Esophagus mucosa (tissue), 1 donor: Measurements from ENCODE around the gene MIA. TPM values are rescaled to one million over a fixed set of nuclear protein-coding genes. Genes with fewer than 3 reads are reported as not detected.
"Not testable (repeated sequence)": the region's sequence is repeated elsewhere in the genome, so short reads cannot be mapped to it uniquely, and the experiment has no call there.

Experiments used
- ATAC-seq: fragments of 200-7000 bp; cut with Tn5 transposase; one replicate; pipeline ENCODE4 v1.9.1; 2020
- total RNA-seq: library from RNA; stranded (reverse); gene quantifications from one replicate; pipeline ENCODE4 v1.2.4, GENCODE V29; 2023
- donor health status: DM: yes; HTN: yes; CAD: no.

MIA gene
- total RNA-seq, 1 donor from 2014 or later = 7.5 TPM

DNA sequence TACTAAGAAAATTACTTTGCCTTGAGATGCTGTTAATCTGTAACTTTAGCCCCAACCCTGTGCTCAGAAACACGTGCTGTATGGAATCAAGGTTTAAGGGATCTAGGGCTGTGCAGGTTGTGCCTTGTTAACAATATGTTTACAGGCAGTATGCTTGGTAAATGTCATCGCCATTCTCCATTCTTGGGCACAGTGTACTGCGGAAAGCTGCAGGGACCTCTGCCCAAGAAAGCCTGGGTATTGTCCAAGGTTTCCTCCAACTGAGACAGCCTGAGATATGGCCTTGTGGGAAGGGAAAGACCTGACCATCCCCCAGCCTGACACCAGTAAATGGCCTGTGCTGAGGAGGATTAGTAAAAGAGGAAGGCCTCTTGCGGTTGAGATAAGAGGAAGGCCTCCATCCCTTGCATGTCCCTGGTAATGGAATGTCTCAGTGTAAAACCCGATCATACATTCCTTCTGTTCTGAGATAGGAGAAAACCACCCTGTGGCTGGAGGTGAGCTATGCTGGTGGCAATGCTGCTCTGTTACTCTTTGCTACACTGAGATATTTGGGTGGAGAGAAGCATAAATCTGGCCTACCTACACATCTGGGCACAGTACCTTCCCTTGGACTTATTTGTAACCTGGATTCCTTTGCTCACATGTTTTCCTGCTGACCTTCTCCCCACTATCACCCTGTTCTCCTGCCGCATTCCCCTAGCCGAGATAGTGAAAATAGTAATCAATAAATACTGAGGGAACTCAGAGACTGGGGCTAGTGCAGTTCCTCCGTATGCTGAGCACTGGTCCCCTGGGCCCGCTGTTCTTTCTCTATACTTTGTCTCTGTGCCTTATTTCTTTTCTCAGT, 47.6 kb downstream of the MIA start:
- ATAC-seq = not testable (repeated sequence)

DNA sequence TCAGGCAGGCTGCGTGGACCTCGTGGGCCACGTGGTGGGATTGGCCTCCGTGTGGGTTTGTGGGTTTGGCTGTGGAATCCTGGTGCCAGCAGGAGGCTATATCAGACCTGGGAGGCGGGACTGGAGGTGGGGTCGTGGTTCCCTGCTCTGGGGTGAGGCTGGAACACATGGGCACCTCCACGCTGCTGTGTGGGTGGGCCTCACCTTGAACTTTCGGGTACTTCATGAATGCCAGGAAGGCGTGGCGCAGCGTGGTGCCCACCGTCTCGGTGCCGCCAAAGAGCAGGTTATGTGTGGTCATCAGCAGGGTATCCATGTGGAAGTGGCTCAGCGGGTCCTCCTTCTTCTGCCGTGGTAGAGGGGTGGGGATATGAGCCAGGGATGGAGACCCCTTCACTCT, 49.6 kb downstream of the MIA start:
- ATAC-seq = not testable (repeated sequence)

DNA sequence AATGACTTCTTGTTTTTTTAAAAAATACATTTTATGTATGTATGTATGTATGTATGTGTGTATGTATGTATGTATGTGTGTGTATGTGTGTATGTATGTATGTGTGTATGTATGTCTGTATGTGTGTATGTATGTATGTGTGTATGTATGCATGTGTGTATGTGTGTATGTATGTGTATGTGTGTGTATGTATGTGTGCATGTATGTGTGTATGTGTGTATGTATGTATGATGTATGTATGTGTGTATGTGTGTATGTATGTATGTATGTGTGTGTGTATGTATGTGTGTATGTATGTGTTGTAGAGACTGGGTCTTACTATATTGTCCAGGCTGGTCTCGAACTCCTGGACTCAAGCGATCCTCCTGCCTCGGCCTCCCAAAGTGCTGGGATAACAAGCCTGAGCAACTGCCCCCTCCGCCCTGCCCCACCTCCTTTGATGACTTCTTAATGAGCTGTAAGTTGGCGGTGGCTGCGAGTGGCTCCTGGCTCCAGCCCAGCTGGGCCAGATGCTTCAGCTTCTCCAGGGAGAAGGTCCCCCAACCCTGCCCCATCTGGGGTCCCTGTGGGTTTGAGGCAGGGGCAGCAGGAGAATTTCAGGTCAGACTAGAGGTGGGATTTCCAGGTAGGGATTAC, 50.3 kb downstream of the MIA start:
- ATAC-seq = not testable (repeated sequence)

DNA sequence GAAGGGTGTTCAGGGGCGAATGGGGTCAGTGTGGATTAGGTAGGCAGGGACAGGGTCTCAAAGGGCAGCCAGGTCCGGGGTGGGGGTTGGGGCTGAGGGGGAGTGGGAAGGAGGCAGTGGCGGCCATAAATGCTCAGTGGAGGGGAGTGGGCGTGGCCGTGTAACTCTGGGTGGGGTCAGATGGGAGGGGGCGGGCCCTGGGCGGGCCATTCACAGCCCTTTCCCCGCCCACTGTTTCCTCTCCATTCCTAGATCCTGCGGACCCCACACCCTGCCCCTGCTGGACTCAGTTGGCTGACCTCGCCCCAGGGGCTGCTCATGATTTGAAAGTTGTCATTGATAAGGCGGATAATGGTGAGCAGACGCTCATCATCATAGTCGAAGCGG, 51.0 kb downstream of the MIA start:
- ATAC-seq = not testable (repeated sequence)

DNA sequence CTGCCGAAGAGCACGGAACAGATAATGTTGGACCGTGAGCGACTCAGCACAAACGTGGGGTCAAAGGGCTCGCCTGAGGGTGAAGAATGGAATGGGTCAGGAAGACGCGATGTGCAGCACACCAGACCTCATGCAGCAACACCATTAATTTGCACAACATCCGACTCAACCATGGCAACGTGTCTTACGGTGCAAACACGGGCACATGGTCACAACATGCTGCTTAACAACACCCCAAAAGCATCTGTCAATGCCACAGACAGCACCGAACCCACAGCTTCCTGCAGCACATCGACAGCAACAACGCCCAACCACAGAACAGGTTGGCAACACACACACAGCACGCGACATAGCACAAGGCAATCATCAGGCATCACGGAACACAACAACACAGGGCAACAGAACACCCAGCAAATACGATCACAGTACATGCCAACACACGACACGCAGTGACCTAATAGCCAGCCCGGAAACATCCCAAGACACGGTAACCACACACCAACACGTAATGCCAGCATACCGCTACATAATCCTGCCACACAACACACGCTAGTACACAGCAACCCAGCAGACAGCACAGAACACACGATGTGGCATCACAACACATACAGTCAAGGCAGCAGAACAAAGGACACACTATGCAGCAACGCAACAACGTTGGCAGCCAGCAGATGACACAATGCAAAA, 51.5 kb downstream of the MIA start:
- not testable (repeated sequence) for ATAC-seq

Other genes starting within 250 kb of the MIA start
- 42.8 TPM for gene SHKBP1, start 198.6 kb upstream of the MIA start, total RNA-seq
- gene LTBP4, start 174.2 kb upstream of the MIA start, total RNA-seq = 68.1 TPM
- 11.0 TPM for gene NUMBL, start 84.9 kb upstream of the MIA start, total RNA-seq
- gene COQ8B, start 58.6 kb upstream of the MIA start, total RNA-seq = 18.7 TPM
- 59.5 TPM for gene ITPKC, start 58.4 kb upstream of the MIA start, total RNA-seq
- gene ACTMAP, start 25.0 kb upstream of the MIA start, total RNA-seq = 5.4 TPM
- gene SNRPA, start 24.3 kb upstream of the MIA start, total RNA-seq = 69.8 TPM
- 17.8 TPM for gene RAB4B, start 2.7 kb downstream of the MIA start, total RNA-seq
- 32.1 TPM for gene EGLN2, start 23.7 kb downstream of the MIA start, total RNA-seq
- gene CYP2A6, start 74.9 kb downstream of the MIA start, total RNA-seq = 0.24 TPM
- gene CYP2A7, start 106.7 kb downstream of the MIA start, total RNA-seq = not detected
- gene CYP2B6, start 215.8 kb downstream of the MIA start, total RNA-seq = not detected